ENCODE results near the gene MECP2. TPM values are rescaled to one million over a fixed set of nuclear protein-coding genes. Genes with fewer than 3 reads are reported as not detected.
"Not testable (repeated sequence)": the region's sequence is repeated elsewhere in the genome, so short reads cannot be mapped to it uniquely, and the experiment has no call there.

Gene MECP2
- 10 to 100 TPM; 23.2 to 65.0 (median 25.3) TPM for total RNA-seq

DNA sequence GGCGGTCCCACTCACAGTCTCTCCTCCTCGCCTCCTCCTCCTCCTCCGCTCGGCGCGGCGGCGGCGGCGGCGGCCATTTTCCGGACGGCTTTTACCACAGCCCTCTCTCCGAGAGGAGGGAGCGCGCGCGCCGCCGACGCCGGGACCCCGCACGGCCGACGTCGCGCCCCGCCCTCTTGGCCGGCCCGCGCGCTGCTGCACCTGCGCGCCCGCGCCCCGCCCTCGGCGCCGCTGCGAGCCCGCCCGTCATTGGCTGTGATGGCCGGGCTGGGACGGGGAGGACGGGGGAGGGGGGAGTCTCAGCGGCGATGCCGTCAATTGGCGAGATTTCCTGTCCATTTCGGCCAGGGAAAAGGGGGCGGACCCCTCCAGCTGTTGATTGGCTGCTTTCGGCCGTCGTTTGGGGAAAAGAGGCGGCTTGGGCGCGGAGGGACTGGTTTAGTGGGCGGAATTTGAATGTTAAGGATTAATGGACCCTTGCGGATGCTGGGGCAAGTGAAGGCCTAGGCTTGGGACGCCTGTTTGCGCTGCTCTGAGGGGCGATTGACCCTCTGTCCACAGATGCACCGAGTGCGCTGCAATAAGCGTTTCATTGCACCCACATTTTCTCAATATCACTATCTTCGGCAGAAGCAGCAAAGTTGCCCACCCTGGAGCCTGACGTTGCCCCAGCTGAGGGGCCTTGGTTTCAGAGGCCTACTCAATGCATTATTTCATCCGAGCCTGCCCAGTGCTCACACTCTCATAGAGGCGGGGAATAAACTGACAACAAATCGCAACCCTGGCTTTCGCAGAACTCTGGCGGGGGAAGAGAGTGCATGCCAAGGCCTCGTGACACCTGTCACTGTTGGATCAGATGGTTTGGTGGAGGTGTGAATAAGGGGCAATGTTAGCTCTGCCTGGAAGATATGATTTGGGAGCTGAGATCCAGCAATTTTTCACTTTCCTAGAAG lies at the start of gene MECP2:
Gene MECP2, minus strand, starts transcription at position 129 of the 953 bp plus-strand sequence.
- Histone ChIP-seq H3K27ac (peak within 1 kb of the TSS; percentile 98 to 99), H3K4me3 (peak within 1 kb of the TSS; percentile 50 to 93 (median 88)), H3K4me1 (replicated peaks in 1 of 2) (peaks cover 12 to 28% of the 10 kb centered on the region in 2 donors)
- in situ Hi-C loops (cut with MboI; ENCODE audit: low pct_unique_long_range_greater_than_20kb in 2 of 9, low sequenced_read_pairs in 9 of 9, unreplicated experiment in 9 of 9): no loop called here
- 20% methylated on average over 1 of the region's 75 CpGs; no CpG with 5 or more reads in 9 of the 10 experiments for WGBS, 10 experiments
- peak; percentile 75 to 88 (median 84) for ATAC-seq (replicated peaks in 6 of 8)

DNA sequence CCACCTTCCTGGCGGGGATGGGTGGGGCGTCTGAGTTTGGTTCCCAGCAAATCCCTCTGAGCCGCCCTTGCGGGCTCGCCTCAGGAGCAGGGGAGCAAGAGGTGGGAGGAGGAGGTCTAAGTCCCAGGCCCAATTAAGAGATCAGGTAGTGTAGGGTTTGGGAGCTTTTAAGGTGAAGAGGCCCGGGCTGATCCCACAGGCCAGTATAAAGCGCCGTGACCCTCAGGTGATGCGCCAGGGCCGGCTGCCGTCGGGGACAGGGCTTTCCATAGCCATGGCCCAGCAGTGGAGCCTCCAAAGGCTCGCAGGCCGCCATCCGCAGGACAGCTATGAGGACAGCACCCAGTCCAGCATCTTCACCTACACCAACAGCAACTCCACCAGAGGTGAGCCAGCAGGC lies 46.5 kb upstream of the MECP2 start, which contains the start of gene OPN1LW:
Gene OPN1LW, plus strand, starts transcription at position 234 of the 400 bp plus-strand sequence. Its CDS starts 41 bp downstream, at position 275.
- in situ Hi-C loops (cut with MboI; ENCODE audit: low pct_unique_long_range_greater_than_20kb in 2 of 9, low sequenced_read_pairs in 9 of 9, unreplicated experiment in 9 of 9); H3K4me3 ChIP-seq; H3K27ac ChIP-seq; H3K4me1 ChIP-seq (replicated peaks in 1 of 2); ATAC-seq (replicated peaks in 6 of 8): not testable (repeated sequence)
- 87% methylated on average over 4 of the region's 15 CpGs; no CpG with 5 or more reads in 9 of the 10 experiments for WGBS, 10 experiments

DNA sequence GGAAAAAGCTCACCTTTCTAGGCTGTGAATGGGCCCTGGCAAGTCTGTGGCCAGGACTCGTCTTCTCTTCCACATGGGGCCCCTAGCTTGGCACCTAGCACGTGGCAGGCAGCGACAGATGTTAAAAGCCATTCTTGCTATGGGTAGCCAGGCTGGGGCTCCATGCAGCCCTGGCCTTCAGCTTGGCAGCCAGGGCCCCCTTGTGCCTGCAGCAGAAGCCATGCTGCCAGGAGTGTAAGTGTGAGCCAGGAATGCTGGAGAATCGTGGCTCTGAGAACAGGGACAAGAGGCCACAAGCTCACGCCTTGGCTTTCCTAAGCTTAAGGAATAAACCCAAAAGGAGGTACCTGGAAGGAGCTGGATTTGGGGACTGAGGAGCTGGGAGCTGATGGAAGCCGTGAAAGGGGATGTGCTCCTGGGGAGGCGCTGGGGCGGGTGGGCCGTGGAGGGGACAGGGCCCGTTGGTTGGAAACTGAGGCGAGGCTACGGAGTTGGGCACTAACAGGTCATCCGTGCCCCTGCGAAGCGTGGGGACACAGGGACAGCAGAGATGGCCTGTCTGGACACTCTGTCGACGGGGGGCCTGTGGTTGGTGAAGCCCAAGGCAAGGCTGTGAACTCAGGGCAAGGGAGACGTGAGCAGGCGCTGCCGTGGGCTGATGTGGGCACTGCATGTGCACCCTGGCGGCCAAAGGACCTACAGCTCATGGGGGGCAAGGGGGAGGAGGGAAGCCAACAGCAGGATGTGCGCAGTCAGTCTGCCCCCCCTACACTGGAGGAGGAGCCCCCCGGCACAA lies 45.6 kb upstream of the MECP2 start:
- no peak for ATAC-seq (replicated peaks in 6 of 8)
- Histone ChIP-seq H3K4me3 (no peak overlapping the region), H3K4me1 (replicated peaks in 1 of 2) (no peaks in the 10 kb centered on the region), H3K27ac (no peak overlapping the region)
- in situ Hi-C loops (cut with MboI; ENCODE audit: low pct_unique_long_range_greater_than_20kb in 2 of 9, low sequenced_read_pairs in 9 of 9, unreplicated experiment in 9 of 9): no loop called here
- WGBS, 10 experiments: 80% methylated on average over 1 of the region's 23 CpGs; no CpG with 5 or more reads in 9 of the 10 experiments

- Histone ChIP-seq H3K4me3 (no peak overlapping the region), H3K27ac (no peak overlapping the region), H3K4me1 (replicated peaks in 1 of 2) (no peaks in the 10 kb centered on the region)
- ATAC-seq (replicated peaks in 6 of 8): no peak
- in situ Hi-C loops (cut with MboI; ENCODE audit: low pct_unique_long_range_greater_than_20kb in 2 of 9, low sequenced_read_pairs in 9 of 9, unreplicated experiment in 9 of 9): no loop called here
- WGBS, 10 experiments: 40 to 100% (median 82%) methylated on average over 1 to 2 of the region's 8 CpGs; no CpG with 5 or more reads in 6 of the 10 experiments
These were observed 44.9 kb upstream of the MECP2 start for GRCh38 chrX:154142386-154142785.

- no peak overlapping the region for H3K27ac ChIP-seq
- peaks cover 0 to 3% of the 10 kb centered on the region in 2 donors for H3K4me1 ChIP-seq (replicated peaks in 1 of 2)
- H3K4me3 ChIP-seq: no peak overlapping the region
- in situ Hi-C loops (cut with MboI; ENCODE audit: low pct_unique_long_range_greater_than_20kb in 2 of 9, low sequenced_read_pairs in 9 of 9, unreplicated experiment in 9 of 9): no loop called here
- ATAC-seq (replicated peaks in 6 of 8): no peak
- whole genome bisulfite sequencing, 10 experiments: no CpG with 5 or more reads among the region's 10 CpGs
These were observed 43.2 kb upstream of the MECP2 start for GRCh38 chrX:154140742-154141141.

GRCh38 chrX:154140206-154140605 lies 42.7 kb upstream of the MECP2 start:
- in situ Hi-C loops (cut with MboI; ENCODE audit: low pct_unique_long_range_greater_than_20kb in 2 of 9, low sequenced_read_pairs in 9 of 9, unreplicated experiment in 9 of 9): no loop called here
- WGBS, 10 experiments: 60 to 100% methylated on average over 1 to 2 of the region's 12 CpGs; no CpG with 5 or more reads in 8 of the 10 experiments
- Histone ChIP-seq H3K4me3 (no peak overlapping the region), H3K4me1 (replicated peaks in 1 of 2) (peaks cover 0 to 3% of the 10 kb centered on the region in 2 donors), H3K27ac (no peak overlapping the region)
- no peak for ATAC-seq (replicated peaks in 6 of 8)

DNA sequence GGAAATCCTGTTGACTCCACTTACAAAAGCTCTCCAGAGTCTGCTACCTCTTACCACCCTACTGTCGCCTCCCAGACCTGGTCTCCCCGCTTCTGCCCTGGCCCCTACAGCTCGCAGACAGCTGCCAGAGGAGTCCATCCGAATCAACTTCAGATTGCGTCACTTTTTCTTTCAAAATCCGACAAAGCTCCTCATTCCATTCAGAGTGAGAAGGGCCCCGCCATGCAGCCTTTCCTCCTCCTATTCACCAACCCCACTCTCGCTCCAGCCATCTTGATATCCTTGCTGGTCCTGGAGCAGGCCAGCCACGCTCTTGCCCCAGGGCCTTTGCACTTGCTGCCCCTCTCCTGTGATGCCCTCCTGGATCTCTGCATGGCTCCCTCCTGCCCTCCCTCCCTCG lies 41.3 kb upstream of the MECP2 start:
- Histone ChIP-seq H3K4me3 (no peak overlapping the region), H3K27ac (no peak overlapping the region), H3K4me1 (replicated peaks in 1 of 2) (peaks cover 0 to 3% of the 10 kb centered on the region in 2 donors)
- 49 to 100% (median 64%) methylated on average over 1 to 5 of the region's 10 CpGs; no CpG with 5 or more reads in 6 of the 10 experiments for WGBS, 10 experiments
- in situ Hi-C loops (cut with MboI; ENCODE audit: low pct_unique_long_range_greater_than_20kb in 2 of 9, low sequenced_read_pairs in 9 of 9, unreplicated experiment in 9 of 9): no loop called here
- no peak for ATAC-seq (replicated peaks in 6 of 8)

DNA sequence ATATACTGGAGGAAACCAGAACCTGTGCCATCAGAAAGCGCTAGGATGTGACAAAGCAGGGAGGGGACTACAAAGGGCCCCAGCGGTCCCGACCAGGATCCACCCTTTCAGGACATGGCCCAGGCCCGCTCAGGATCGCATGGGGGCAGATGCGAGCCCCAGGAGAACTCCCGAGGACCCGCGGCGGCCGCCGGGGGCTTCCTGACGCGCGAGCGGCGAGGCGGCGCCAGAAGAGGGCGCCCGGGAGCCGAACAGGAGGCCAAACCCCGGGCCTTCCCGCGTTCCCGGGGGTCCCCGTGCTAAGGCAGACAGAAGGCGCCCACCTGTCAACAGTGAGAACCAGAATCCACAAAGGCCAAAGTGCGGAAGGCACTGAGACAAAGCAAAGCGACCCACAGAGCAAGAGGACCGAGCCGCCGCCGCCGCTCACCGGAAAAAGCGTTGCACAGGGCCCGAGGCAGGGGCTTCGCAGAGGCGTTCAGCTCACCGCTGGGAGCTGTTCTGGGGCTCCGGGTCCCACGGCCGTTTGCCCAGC lies 39.2 kb upstream of the MECP2 start:
- Histone ChIP-seq H3K4me3 (peak overlapping the region; percentile 9 to 34 (median 26)), H3K4me1 (replicated peaks in 1 of 2) (peaks cover 0 to 3% of the 10 kb centered on the region in 2 donors), H3K27ac (no peak overlapping the region)
- peak; percentile 92 to 97 (median 93) for ATAC-seq (replicated peaks in 6 of 8)
- WGBS, 10 experiments: 0 to 12% methylated on average over 2 to 3 of the region's 44 CpGs; no CpG with 5 or more reads in 8 of the 10 experiments
- in situ Hi-C loops (cut with MboI; ENCODE audit: low pct_unique_long_range_greater_than_20kb in 2 of 9, low sequenced_read_pairs in 9 of 9, unreplicated experiment in 9 of 9): no loop called here

DNA sequence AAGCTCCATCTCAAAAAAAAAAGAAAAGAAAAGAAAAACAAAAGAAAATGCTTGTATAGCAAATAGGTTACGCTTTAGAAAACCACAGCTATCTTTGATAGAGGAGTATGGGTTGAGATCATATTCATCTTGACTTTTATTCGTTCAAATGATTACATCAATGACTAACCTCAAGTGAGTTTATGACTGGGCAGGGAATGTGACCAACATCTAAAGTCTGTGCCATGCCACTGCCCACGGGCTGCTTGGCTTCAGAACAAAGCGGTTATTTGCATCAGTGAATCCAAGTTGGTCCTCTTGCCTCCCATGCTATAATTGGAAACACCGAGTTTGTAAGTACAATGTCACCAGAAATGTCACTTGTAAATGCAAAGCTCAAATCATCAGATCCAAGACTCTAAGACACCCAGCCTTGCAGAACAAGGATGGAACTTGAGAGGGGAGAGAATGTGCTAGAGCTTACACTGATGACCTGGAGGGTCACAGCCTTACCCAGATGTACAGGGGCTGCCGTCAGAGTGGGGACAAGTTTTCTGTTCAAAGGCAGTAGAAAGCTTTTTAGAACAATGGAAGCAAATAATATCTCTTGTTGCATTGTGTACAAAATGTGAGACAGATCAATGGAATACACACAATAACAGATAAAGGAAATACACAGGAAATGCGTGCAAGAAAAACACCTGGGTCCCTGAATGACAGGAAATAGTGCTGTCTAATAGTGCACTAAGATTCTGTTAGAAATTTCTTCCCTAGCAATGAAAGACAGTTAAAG lies 38.1 kb upstream of the MECP2 start:
- no peak overlapping the region for H3K27ac ChIP-seq
- ATAC-seq (replicated peaks in 6 of 8): no peak
- peaks cover 0 to 3% of the 10 kb centered on the region in 2 donors for H3K4me1 ChIP-seq (replicated peaks in 1 of 2)
- WGBS, 10 experiments: 36 to 80% (median 50%) methylated on average over 1 to 7 of the region's 7 CpGs; no CpG with 5 or more reads in 5 of the 10 experiments
- in situ Hi-C loops (cut with MboI; ENCODE audit: low pct_unique_long_range_greater_than_20kb in 2 of 9, low sequenced_read_pairs in 9 of 9, unreplicated experiment in 9 of 9): no loop called here
- no peak overlapping the region for H3K4me3 ChIP-seq

DNA sequence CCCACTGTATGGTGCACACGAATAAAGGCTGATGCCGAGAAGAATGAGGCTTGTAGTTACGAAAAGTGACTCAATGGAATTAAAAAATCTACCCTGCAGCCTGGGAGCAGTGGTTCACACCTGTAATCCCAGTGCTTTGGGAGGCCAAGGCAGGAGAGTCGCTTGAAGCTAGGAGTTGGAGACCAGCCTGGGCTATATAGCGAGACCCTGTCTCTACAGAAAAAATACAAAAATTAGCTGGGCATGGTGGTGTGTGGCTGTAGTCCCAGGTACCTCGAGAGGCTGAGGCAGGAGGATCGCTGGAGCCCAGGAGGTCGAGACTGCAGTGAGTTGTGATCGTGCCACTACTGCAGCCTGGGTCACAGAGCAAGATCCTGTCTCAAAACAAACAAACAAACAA lies 34.8 kb upstream of the MECP2 start:
- H3K27ac ChIP-seq: no peak overlapping the region
- whole genome bisulfite sequencing, 10 experiments: 29 to 60% (median 37%) methylated on average over 1 to 4 of the region's 9 CpGs; no CpG with 5 or more reads in 7 of the 10 experiments
- in situ Hi-C loops (cut with MboI; ENCODE audit: low pct_unique_long_range_greater_than_20kb in 2 of 9, low sequenced_read_pairs in 9 of 9, unreplicated experiment in 9 of 9): no loop called here
- H3K4me3 ChIP-seq: no peak overlapping the region
- peaks cover 0 to 3% of the 10 kb centered on the region in 2 donors for H3K4me1 ChIP-seq (replicated peaks in 1 of 2)
- no peak for ATAC-seq (replicated peaks in 6 of 8)

- in situ Hi-C loops (cut with MboI; ENCODE audit: low pct_unique_long_range_greater_than_20kb in 2 of 9, low sequenced_read_pairs in 9 of 9, unreplicated experiment in 9 of 9): no loop called here
- ATAC-seq (replicated peaks in 6 of 8): no peak
- H3K4me3 ChIP-seq: no peak overlapping the region
- peaks cover 0 to 2% of the 10 kb centered on the region in 2 donors for H3K4me1 ChIP-seq (replicated peaks in 1 of 2)
- 40 to 100% (median 70%) methylated on average over 1 to 4 of the region's 4 CpGs; no CpG with 5 or more reads in 6 of the 10 experiments for WGBS, 10 experiments
- H3K27ac ChIP-seq: no peak overlapping the region
These were observed 34.4 kb upstream of the MECP2 start for GRCh38 chrX:154131955-154132354.

GRCh38 chrX:154126101-154126500 lies 28.6 kb upstream of the MECP2 start:
- WGBS, 10 experiments: 80% methylated on average over 1 of the region's 11 CpGs; no CpG with 5 or more reads in 9 of the 10 experiments
- no peak overlapping the region for H3K4me3 ChIP-seq
- in situ Hi-C loops (cut with MboI; ENCODE audit: low pct_unique_long_range_greater_than_20kb in 2 of 9, low sequenced_read_pairs in 9 of 9, unreplicated experiment in 9 of 9): no loop called here
- no peak for ATAC-seq (replicated peaks in 6 of 8)
- H3K4me1 ChIP-seq (replicated peaks in 1 of 2): peaks cover 0 to 4% of the 10 kb centered on the region in 2 donors
- H3K27ac ChIP-seq: no peak overlapping the region

All from motor neuron (in vitro differentiated cells).